Endothelial cell of umbilical vein (primary cell): Measurements from ENCODE around the gene WDR11. TPM values are rescaled to one million over a fixed set of nuclear protein-coding genes. Genes with fewer than 3 reads are reported as not detected.

Experiments
- BruUV-seq: library from RNA; stranded (reverse); fragments of 400-500 nt; replicated peaks from 2 replicates; lab custom pipeline; 2021; lab: Mats Ljungman, UMichigan
- CTCF ChIA-PET: fragments of 300-600, 350-600 bp; sonication (Branson Sonifier 250); formaldehyde crosslinking; loops from one replicate; lab custom pipeline; 2021; ENCODE audit warnings: antibody characterized with exemption, inconsistent platforms; lab: Charles Lee
- POLR2A ChIA-PET: fragments of 300-600, 350-600 bp; sonication (Branson Sonifier 250); formaldehyde crosslinking; loops from one replicate; lab custom pipeline; 2021; ENCODE audit warnings: antibody characterized with exemption, inconsistent platforms; lab: Charles Lee
- DNase-seq: peaks from one replicate; pipeline ENCODE4 v3.0.0-alpha.2; 2011; ENCODE audit warnings: low read depth, low spot score
- FAIRE-seq: peaks from 2 replicates; lab custom pipeline; 2011; peaks lifted over from hg19 to GRCh38; lab: Jason Lieb, UNC
- H2AFZ ChIP-seq: 2 replicates; pipeline ENCODE4 v1.6.0; 2012; ENCODE audit warnings: low read depth, low read length, control low read depth, inconsistent platforms
- H3K27ac ChIP-seq: 2 replicates; pipeline ENCODE4 v1.5.1; 2011; ENCODE audit warnings: low read depth, mild to moderate bottlenecking, control low read depth, low read length, moderate library complexity; ENCODE audit not compliant: insufficient read depth
- H3K27me3 ChIP-seq, 2 experiments: 2 replicates each; pipeline versions ENCODE4 v1.6.0 to v1.6.1; 2011; ENCODE audit warnings: low read length in 2 of 2, mixed read lengths in 1 of 2; ENCODE audit not compliant: control insufficient read depth in 2 of 2, insufficient read depth in 2 of 2
- H3K36me3 ChIP-seq, 2 experiments: 2 replicates in 1 of 2; 3 replicates in 1 of 2; pipeline ENCODE4 v1.5.1; 2011; ENCODE audit warnings: low read length in 2 of 2, mild to moderate bottlenecking in 1 of 2, moderate library complexity in 1 of 2; ENCODE audit not compliant: control insufficient read depth in 2 of 2, insufficient read depth in 2 of 2; ENCODE audit errors: extremely low read depth in 1 of 2
- H3K4me1 ChIP-seq: 3 replicates; pipeline ENCODE4 v1.5.1; 2011; ENCODE audit warnings: mild to moderate bottlenecking, low read length; ENCODE audit not compliant: control insufficient read depth, insufficient read depth; ENCODE audit errors: extremely low read depth
- H3K4me2 ChIP-seq: 2 replicates; pipeline ENCODE4 v1.6.1; 2011; ENCODE audit warnings: low read length, control low read depth, mixed read lengths; ENCODE audit not compliant: insufficient read depth
- H3K4me3 ChIP-seq, 3 experiments: fragments of 200-600 bp in 1 of 3; sonication (generic), shearing (Covaris generic) in 1 of 3; replicated peaks in 1 of 3; 2 replicates each; pipeline ENCODE4 v1.5.1; 2011 to 2016; ENCODE audit warnings: control low read depth in 3 of 3, low read length in 3 of 3, mild to moderate bottlenecking in 2 of 3, inconsistent platforms in 1 of 3, low read depth in 1 of 3, moderate library complexity in 1 of 3; ENCODE audit not compliant: insufficient read depth in 1 of 3
- H3K79me2 ChIP-seq: 2 replicates; pipeline ENCODE4 v1.6.0; 2012; ENCODE audit warnings: low read length, inconsistent platforms; ENCODE audit not compliant: control insufficient read depth, insufficient read depth
- H3K9ac ChIP-seq: replicated peaks from 2 replicates; pipeline ENCODE3; 2011; ENCODE audit warnings: low read length, control low read depth; ENCODE audit not compliant: insufficient read depth; ENCODE audit errors: extremely low read depth
- H3K9me1 ChIP-seq: replicated peaks from 3 replicates; pipeline ENCODE4 v1.6.0; 2011; ENCODE audit warnings: mild to moderate bottlenecking, low read length; ENCODE audit not compliant: control insufficient read depth, insufficient read depth; ENCODE audit errors: extremely low read depth
- H3K9me3 ChIP-seq: replicated peaks from 2 replicates; pipeline ENCODE4 v1.5.1; 2012; ENCODE audit warnings: low read length, inconsistent platforms; ENCODE audit not compliant: control insufficient read depth, insufficient read depth
- H4K20me1 ChIP-seq: replicated peaks from 2 replicates; pipeline ENCODE3; 2011; ENCODE audit warnings: mild to moderate bottlenecking, low read length; ENCODE audit not compliant: control insufficient read depth, insufficient read depth; ENCODE audit errors: extremely low read depth
- EZH2 ChIP-seq: IDR thresholded peaks from 2 replicates; pipeline ENCODE4 v1.6.1; 2012; ENCODE audit warnings: borderline replicate concordance, low read depth, mild to moderate bottlenecking, moderate library complexity, low read length, inconsistent platforms; ENCODE audit not compliant: severe bottlenecking
- FOS ChIP-seq: IDR thresholded peaks from 2 replicates; pipeline ENCODE4 v1.6.1; 2011; ENCODE audit warnings: mild to moderate bottlenecking, low read length, moderate library complexity, borderline replicate concordance; ENCODE audit not compliant: insufficient read depth
- GATA2 ChIP-seq: IDR thresholded peaks from 2 replicates; pipeline ENCODE4 v1.7.0; 2011; ENCODE audit warnings: low read depth, mild to moderate bottlenecking, moderate library complexity, mixed read lengths, low read length; ENCODE audit not compliant: insufficient read length, insufficient read depth
- JUN ChIP-seq: IDR thresholded peaks from 2 replicates; pipeline ENCODE4 v1.6.1; 2011; ENCODE audit warnings: borderline replicate concordance, low read depth; ENCODE audit not compliant: insufficient read length, insufficient read depth
- MYC ChIP-seq: IDR thresholded peaks from one replicate; pipeline ENCODE4 v1.6.1; 2011; ENCODE audit warnings: mild to moderate bottlenecking, low read depth, low read length
- POLR2A ChIP-seq: IDR thresholded peaks from 2 replicates; pipeline ENCODE4 v1.6.1; 2012; ENCODE audit warnings: low read depth, mild to moderate bottlenecking, control low read depth, low read length
- POLR2AphosphoS5 ChIP-seq: IDR thresholded peaks from 2 replicates; pipeline ENCODE4 v1.6.1; 2012; ENCODE audit warnings: low read depth, mild to moderate bottlenecking, control low read depth, low read length, moderate library complexity; ENCODE audit not compliant: insufficient read depth
- dilution Hi-C: fragments of 300-500 bp; cut with MboI; formaldehyde crosslinking; loops from one replicate; pipeline ENCODE4 v1.15.0; 2019; ENCODE audit warnings: low sequenced_read_pairs; ENCODE audit not compliant: extremely low pct_ligation_motif_present
- intact Hi-C: fragments of 100-400 bp; cut with micrococcal nuclease; formaldehyde crosslinking; loops from one replicate; pipeline ENCODE4 v1.10.0; 2022
- polyA plus RNA-seq, 4 experiments: library from polyadenylated mRNA; depleted of rRNA in 3 of 4; stranded (reverse) in 3 of 4; unstranded in 1 of 4; fragments of >200 nt; gene quantifications; 2 replicates each; pipeline versions ENCODE4 v1.2.1 to v1.2.3, GENCODE V29; 2011 to 2012; ENCODE audit warnings: missing spikeins in 1 of 4
- total RNA-seq: library from RNA; stranded (reverse); gene quantifications from 2 replicates; pipeline ENCODE4 v1.2.3, GENCODE V29; 2021
- TF ChIP-seq, protein P1 (sequence below), 2 donors: IDR thresholded peaks; 1 replicate in 1 of 2; 2 replicates in 1 of 2; pipeline ENCODE4 v1.5.1; 2011; ENCODE audit warnings: low read length in 2 of 2, mild to moderate bottlenecking in 2 of 2, moderate library complexity in 2 of 2, control low read depth in 1 of 2, inconsistent platforms in 1 of 2, low read depth in 1 of 2; ENCODE audit not compliant: insufficient read depth in 1 of 2; ENCODE audit errors: extremely low read depth in 1 of 2
- TF ChIP-seq, protein P2 (sequence below): IDR thresholded peaks from 2 replicates; pipeline ENCODE4 v1.6.1; 2011; ENCODE audit not compliant: insufficient read depth, insufficient read length

The WDR11 gene
- total and polyA plus RNA-seq, 2 donors (not counting 3 experiments of a cell fraction or from before 2014, with no cell fraction given), result 63.6 to 73.9 TPM

DNA sequence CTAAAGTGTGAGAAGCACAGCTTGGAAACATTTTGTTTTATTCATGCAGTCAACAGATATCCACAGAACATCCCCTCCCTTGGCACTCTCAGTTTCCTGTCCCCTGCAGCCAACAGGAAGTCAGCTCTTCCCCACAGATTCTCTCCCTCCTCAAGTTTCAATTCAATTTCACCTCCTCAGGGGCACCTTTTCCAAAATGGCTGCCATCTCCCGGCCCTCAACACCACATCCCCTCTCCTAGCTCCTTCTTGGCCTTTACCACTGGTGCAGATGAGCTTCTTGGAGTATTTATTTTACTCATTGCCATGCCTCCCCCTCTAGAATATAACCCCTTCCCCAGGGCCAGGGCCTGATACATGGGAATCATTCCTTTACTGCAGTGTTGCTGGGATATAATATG is 94.0 kb downstream of the WDR11 start:
- intact Hi-C loops, result loop anchor here (5.0 kb wide), 1 partner anchor 1107 kb away; no protein-coding TSS in a partner anchor
- Histone ChIP-seq H3K4me1 (peaks cover 9% of the 10 kb centered on the region), H3K27ac (no peak overlapping the region), H3K4me2 (no peak overlapping the region), H3K4me3 (no peak overlapping the region), H3K27me3 (peaks cover 12% of the 10 kb centered on the region in 2 experiments), H4K20me1 (no peaks in the 10 kb centered on the region), H3K9me1 (no peaks in the 10 kb centered on the region), H3K79me2 (no peaks in the 10 kb centered on the region), H3K36me3 (no peaks in the 10 kb centered on the region), H3K9me3 (no peaks in the 10 kb centered on the region), H2AFZ (no peak overlapping the region), H3K9ac (no peak overlapping the region)
- DNase-seq (no peak), FAIRE-seq (no peak)
- dilution Hi-C loops, result no loop called here
- POLR2A ChIA-PET, result no interaction called here
- CTCF ChIA-PET, result interaction anchor here (0.6 to 2.6 kb wide), 4 partner anchors 45 to 956 kb away, joined by 3 to 17 read pairs (median 4); no protein-coding TSS in a partner anchor
- no TSS peak for BruUV-seq
- TF ChIP-seq, protein P1, sequence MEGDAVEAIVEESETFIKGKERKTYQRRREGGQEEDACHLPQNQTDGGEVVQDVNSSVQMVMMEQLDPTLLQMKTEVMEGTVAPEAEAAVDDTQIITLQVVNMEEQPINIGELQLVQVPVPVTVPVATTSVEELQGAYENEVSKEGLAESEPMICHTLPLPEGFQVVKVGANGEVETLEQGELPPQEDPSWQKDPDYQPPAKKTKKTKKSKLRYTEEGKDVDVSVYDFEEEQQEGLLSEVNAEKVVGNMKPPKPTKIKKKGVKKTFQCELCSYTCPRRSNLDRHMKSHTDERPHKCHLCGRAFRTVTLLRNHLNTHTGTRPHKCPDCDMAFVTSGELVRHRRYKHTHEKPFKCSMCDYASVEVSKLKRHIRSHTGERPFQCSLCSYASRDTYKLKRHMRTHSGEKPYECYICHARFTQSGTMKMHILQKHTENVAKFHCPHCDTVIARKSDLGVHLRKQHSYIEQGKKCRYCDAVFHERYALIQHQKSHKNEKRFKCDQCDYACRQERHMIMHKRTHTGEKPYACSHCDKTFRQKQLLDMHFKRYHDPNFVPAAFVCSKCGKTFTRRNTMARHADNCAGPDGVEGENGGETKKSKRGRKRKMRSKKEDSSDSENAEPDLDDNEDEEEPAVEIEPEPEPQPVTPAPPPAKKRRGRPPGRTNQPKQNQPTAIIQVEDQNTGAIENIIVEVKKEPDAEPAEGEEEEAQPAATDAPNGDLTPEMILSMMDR (IDR thresholded peaks at IDR 0.05; ENCODE audit: extremely low read depth in 1 of 2, insufficient read depth in 1 of 2, low read depth in 1 of 2, low read length in 2 of 2), result no peak
- TF ChIP-seq, protein P2, sequence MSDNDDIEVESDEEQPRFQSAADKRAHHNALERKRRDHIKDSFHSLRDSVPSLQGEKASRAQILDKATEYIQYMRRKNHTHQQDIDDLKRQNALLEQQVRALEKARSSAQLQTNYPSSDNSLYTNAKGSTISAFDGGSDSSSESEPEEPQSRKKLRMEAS, result no peak
- TF ChIP-seq FOS (no peak), POLR2AphosphoS5 (no peak), POLR2A (no peak), JUN (no peak), MYC (no peak), GATA2 (no peak), EZH2 (no peak)
